ENCODE data around the gene DAZAP2.
"Not testable (repeated sequence)": the region's sequence is repeated elsewhere in the genome, so short reads cannot be mapped to it uniquely, and the experiment has no call there.

Gene DAZAP2

GRCh38 chr12:51217968-51218606, 20.5 kb upstream of the DAZAP2 start, which contains the start of gene POU6F1:
Gene POU6F1 (minus strand): TSS chr12:51218062. CDS start chr12:51206836, 11,226 bp downstream.
- peak; percentile 60 for DNase-seq

DNA sequence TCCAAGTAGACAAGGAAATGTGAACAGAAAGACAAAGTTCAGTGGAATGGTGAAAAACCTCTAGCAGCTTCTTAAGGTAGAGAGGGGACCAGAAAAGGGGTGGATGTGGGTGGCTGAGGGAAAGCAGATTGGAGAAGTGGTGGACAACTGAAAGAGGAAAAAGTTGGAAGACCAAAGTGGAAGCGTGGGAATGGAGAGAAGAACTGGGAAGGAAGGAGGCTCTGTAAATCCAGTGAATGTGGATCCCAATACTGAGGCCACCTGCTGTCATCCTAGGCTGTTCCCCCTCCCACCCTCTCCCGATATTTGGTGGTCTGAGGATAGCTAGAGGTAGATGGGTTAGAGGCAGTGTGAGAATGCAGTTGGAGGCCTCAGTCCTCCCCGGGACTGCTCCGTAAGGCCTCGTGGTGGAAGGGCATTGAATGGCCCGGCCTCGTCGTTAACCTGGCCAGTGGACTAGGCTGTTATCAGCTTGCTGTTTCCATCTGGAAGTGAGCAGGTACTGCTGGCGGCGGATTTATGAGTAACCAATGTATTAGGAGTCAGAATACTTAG, 19.9 kb upstream of the DAZAP2 start:
- no peak for DNase-seq

GRCh38 chr12:51219322-51219721, 19.3 kb upstream of the DAZAP2 start:
- no peak for DNase-seq

GRCh38 chr12:51219857-51220256, 18.8 kb upstream of the DAZAP2 start:
- not testable (repeated sequence) for DNase-seq

DNA sequence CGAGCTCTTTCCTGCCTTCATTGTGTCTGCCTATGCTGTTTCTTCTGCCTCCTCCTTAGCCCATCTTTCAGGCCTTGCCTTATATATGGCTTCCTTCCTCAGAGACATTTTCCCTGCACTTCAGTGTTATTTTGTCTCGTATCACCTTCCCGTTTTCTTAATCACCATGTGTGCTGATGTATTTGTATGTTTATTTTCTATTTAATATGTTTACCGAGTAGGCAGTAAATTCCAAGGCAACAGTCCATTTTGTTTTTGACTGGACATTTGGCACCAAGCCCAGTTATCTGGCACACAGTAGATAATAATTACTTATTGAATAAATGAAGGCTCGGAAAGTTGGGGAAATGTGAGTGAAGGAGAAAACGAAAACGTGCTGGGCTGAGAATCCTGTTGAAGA, 16.2 kb upstream of the DAZAP2 start:
- no peak for DNase-seq

DNA sequence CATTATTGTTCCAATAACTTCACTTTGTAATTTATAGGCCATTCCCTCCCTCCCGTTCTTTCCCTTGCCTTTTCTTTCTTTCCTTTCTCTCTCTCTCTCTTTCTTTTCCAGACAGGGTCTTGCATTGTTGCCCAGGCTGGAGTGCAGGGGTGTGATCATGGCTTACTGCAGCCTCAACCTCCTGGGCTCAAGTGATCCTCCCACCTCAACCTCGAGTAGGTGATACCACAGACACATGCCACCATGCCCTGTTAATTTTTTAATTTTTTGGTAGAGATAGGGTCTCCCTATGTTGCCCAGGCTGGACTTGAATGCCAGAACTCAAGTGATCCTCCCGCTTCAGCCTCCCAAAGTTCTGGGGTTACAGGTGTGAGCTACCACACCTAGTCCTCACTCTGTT, 14.0 kb upstream of the DAZAP2 start:
- no peak for DNase-seq

- no peak for DNase-seq
These were observed 13.4 kb upstream of the DAZAP2 start for GRCh38 chr12:51225234-51225633.

DNA sequence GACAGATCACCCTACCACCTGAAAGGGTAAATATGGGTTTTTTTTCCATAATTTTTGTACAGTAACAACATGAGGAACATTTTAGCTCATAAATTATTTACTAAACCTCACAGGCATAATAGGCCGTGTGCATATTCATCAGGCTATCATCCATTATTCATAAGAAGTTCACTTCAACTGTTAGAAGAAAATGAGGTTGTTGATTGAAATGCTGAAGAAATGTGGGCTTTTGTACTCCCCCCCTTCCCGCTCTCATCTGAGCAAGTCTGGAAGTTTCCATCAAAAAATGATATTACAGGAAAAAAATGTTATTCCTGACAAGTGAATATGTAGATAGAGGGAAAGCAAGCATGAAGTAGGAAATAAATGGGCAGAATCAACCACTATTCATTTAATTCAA, 12.9 kb upstream of the DAZAP2 start:
- DNase-seq, result no peak

DNA sequence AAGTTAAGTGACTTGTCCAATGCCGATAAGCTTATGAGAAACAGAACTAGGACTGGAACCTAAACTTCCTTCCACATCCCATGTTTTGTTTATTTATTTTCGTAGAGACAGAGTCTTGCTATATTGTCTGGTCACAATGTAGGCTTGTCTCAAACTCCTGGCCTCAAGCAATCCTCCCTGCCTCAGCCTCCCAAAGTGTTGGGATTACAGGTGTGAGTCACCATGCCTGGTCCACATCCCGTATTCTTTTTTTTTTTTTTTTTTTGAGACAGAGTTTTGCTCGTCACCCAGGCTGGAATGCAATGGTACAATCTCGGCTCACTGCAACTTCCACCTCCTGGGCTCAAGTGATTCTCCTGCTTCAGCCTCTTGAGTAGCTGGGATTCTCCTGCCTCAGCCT, 11.5 kb upstream of the DAZAP2 start:
- DNase-seq, result not testable (repeated sequence)

DNA sequence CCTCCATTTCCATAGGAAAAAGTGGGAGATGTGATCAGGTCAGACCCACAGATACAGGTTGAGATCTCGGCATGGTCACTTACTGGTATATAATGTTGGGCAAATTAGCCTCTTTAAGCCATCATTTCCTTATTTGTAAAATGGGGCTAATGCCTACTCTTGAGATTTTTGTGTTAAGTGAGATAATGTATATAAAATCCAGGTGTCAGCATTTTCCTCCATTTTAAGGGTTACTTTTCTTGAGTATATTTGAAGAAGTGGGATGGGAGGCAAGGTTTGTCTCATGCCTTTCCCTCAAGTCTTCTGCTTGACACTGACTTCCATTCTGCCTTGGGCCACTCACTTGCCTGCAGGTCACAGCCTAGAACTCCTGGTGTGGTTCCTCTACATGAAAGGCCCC, 10.7 kb upstream of the DAZAP2 start:
- no peak for DNase-seq

GRCh38 chr12:51229116-51229809, 9.4 kb upstream of the DAZAP2 start:
- no peak for DNase-seq

GRCh38 chr12:51232642-51233041, 6.0 kb upstream of the DAZAP2 start:
- no peak for DNase-seq

GRCh38 chr12:51234530-51234929, 4.1 kb upstream of the DAZAP2 start:
- no peak for DNase-seq

DNA sequence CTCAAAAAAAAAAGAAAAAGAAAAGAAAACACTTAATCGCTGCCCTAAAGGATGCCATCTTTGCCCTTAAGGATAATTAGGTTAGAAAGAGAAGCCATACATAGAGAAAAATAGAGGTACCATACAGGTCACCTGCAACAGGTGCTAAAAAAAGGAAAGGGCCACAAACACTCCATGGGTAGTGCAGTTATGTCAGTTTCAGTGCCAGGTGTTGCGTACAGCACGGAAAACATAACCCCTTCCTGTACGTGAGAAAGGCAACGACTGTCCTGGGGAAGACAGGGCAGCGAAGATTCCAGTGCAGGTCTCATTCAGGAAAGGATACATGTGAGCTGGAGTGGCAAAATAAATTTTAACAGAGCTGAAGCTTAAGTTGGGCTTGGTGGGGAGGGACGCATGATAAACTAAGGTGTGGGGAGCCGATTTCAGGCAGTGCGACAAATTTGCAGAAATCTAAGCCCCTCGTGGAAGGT, 553 bp upstream of the DAZAP2 start:
- DNase-seq, result no peak

- DNase-seq, result no peak
These were observed 2.3 kb downstream of the DAZAP2 start for GRCh38 chr12:51240971-51241370.

GRCh38 chr12:51242120-51242519, 3.5 kb downstream of the DAZAP2 start:
- no peak for DNase-seq

GRCh38 chr12:51242876-51243275, 4.2 kb downstream of the DAZAP2 start:
- DNase-seq, result no peak

DNA sequence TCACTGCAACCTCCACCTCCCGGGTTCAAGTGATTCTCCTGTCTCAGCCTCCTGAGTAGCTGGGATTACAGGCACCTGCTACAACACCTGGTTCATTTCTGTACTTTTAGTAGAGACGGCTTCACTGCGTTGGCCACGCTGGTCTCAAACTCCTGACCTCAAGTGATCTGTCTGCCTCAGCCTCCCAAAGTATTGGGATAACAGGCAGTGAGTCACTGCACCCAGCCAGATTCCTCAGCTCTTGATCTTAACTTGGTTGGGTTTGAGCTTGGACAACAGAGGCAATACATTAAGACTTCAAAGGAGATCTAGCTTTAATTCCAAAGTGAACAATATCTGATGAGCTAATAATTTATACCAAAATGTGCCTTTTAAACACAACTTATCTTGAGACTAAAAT, 5.6 kb downstream of the DAZAP2 start:
- DNase-seq, result no peak

DNA sequence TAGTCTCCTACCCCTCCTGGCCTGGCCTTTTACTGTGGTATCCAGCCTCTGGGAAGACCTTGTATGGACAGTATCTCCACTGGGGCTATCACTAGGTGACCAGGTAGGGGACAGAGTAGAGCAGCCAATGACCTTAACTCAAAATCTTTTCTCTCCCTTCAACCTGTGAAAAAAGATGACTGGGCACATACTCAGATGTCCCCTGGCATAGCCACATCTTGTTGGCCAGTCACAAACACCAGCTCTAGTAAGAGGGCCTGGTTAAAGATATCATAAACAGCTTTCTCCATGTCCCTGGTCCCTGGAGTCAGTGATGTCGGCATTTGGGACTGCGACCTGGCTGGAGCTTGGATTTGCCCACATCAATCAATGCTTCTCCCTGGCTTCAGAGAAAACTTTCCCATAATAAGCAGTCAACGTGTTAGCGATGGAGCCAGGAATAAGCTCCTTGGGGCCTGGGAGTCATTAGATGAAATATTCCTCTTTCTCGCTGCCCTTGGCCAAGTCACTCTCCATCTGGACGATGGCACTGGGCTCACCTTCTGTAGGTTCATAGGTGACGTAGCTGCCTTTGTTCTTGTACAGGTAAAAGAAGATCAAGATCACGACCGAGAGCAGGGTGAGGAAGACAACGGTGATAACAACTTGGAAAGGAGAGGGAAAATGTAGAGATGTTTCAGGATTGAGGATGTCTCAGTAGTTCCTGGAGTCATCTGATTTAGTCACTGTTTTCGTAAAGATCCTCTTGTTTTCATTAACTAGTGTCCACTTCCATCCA, 7.0 kb downstream of the DAZAP2 start:
- DNase-seq, result no peak

- no peak for DNase-seq
These were observed 7.7 kb downstream of the DAZAP2 start for GRCh38 chr12:51246254-51246853.

- DNase-seq, result no peak
These were observed 9.0 kb downstream of the DAZAP2 start for GRCh38 chr12:51247523-51248206.

DNA sequence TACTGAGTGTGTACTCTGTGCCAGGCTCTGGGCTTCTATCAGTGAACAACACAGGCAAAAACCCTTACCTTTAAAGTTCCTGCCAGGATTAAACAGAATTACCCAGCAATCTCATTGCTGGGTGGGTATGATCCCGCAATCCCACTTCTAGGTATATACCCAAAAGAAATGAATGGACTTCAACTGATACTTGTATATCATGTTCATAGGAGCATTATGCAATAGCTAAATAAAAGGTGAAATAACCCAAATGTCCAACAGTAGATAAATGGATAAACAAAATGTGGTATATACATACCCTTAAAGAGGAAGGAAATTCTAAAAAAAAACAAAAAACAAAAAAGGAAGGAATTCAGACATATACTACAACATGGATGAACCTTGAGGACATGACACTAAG, 14.7 kb downstream of the DAZAP2 start:
- DNase-seq, result no peak

Data from activated T-cell treated with anti-CD3 and anti-CD28 coated beads for 4 hours (primary cell).